Measurements from ENCODE around the gene CCDC38. TPM values are rescaled to one million over a fixed set of nuclear protein-coding genes. Genes with fewer than 3 reads are reported as not detected.

The CCDC38 gene
- total and polyA plus RNA-seq, 9 donors, result 0.22 to 0.37 (median 0.25) TPM; not detected in 6

DNA sequence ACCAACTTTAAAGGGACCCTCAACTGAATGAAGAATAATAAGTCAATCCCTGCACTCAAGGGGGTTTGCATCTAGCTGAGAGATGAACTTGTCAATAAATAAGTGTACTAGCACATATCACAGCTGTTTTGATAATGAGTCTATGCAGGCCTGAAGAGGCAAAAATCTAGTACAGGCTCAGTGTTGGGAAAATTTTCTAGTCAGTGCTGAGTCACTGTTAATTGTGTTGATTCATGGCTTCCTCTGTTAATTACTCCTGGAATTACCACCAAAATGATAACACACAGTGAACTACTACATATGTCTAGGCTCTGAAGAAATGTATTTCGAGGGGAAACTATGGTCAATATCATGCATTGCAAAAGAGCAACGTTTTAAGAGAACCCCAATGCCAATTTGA lies 64.8 kb downstream of the CCDC38 start:
- H3K36me3 ChIP-seq, result no peaks in the 10 kb centered on the region
- H3K27me3 ChIP-seq, result no peaks in the 10 kb centered on the region
- H3K4me3 ChIP-seq, result no peak overlapping the region
- H3K9me3 ChIP-seq, result no peaks in the 10 kb centered on the region
- intact Hi-C loops (cut with DNase I), result no loop called here
- no peak overlapping the region for H3K27ac ChIP-seq
- WGBS, 3 donors, result 80 to 86% (median 82%) methylated on average over 2 of the region's 2 CpGs
- TF ChIP-seq, protein P1, sequence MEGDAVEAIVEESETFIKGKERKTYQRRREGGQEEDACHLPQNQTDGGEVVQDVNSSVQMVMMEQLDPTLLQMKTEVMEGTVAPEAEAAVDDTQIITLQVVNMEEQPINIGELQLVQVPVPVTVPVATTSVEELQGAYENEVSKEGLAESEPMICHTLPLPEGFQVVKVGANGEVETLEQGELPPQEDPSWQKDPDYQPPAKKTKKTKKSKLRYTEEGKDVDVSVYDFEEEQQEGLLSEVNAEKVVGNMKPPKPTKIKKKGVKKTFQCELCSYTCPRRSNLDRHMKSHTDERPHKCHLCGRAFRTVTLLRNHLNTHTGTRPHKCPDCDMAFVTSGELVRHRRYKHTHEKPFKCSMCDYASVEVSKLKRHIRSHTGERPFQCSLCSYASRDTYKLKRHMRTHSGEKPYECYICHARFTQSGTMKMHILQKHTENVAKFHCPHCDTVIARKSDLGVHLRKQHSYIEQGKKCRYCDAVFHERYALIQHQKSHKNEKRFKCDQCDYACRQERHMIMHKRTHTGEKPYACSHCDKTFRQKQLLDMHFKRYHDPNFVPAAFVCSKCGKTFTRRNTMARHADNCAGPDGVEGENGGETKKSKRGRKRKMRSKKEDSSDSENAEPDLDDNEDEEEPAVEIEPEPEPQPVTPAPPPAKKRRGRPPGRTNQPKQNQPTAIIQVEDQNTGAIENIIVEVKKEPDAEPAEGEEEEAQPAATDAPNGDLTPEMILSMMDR (IDR thresholded peaks at IDR 0.05), result no peak
- TF ChIP-seq EP300 (IDR thresholded peaks at IDR 0.05), result no peak
- TF ChIP-seq POLR2A (IDR thresholded peaks at IDR 0.05), result no peak
- no peak for DNase-seq
- no peaks in the 10 kb centered on the region for H3K4me1 ChIP-seq (ENCODE audit: insufficient read depth)

DNA sequence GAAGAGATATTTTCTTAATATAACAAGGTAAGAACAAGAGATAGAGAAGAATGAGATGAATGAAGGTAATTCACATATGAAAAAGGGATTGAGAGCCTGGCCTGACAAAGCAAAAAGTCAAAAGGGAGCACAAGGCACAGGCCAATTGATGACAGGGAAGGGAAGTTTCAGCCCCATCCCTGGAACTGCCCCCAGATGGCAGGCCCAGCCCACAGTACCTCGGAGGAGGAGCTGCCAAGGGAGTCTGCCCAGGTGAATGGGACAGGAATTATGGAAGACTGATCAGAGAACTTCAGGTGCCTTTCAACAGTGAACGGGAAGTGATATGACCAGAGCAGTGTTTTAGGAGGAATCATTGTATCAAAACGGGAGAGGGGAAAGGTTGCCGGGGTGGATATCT lies 68.0 kb downstream of the CCDC38 start:
- no peaks in the 10 kb centered on the region for H3K36me3 ChIP-seq
- no peaks in the 10 kb centered on the region for H3K4me1 ChIP-seq (ENCODE audit: insufficient read depth)
- no peak for DNase-seq
- no peak overlapping the region for H3K4me3 ChIP-seq
- no peaks in the 10 kb centered on the region for H3K9me3 ChIP-seq
- intact Hi-C loops (cut with DNase I), result no loop called here
- no peak overlapping the region for H3K27ac ChIP-seq
- 77 to 85% (median 78%) methylated on average over 4 of the region's 4 CpGs for WGBS, 3 donors
- TF ChIP-seq POLR2A (IDR thresholded peaks at IDR 0.05) (no peak), EP300 (IDR thresholded peaks at IDR 0.05) (no peak)
- TF ChIP-seq, protein P1 (IDR thresholded peaks at IDR 0.05), result no peak
- H3K27me3 ChIP-seq, result no peaks in the 10 kb centered on the region

GRCh38 chr12:95870897-95871296 lies 71.5 kb downstream of the CCDC38 start:
- Histone ChIP-seq H3K27ac (no peak overlapping the region), H3K36me3 (no peaks in the 10 kb centered on the region), H3K27me3 (no peaks in the 10 kb centered on the region), H3K4me1 (ENCODE audit: insufficient read depth) (no peaks in the 10 kb centered on the region), H3K4me3 (no peak overlapping the region), H3K9me3 (no peaks in the 10 kb centered on the region)
- WGBS, 3 donors, result 82 to 91% (median 90%) methylated on average over 4 of the region's 4 CpGs
- DNase-seq, result no peak
- intact Hi-C loops (cut with DNase I), result no loop called here
- TF ChIP-seq, protein P1 (IDR thresholded peaks at IDR 0.05), result no peak
- TF ChIP-seq EP300 (IDR thresholded peaks at IDR 0.05), result no peak
- TF ChIP-seq POLR2A (IDR thresholded peaks at IDR 0.05), result no peak

DNA sequence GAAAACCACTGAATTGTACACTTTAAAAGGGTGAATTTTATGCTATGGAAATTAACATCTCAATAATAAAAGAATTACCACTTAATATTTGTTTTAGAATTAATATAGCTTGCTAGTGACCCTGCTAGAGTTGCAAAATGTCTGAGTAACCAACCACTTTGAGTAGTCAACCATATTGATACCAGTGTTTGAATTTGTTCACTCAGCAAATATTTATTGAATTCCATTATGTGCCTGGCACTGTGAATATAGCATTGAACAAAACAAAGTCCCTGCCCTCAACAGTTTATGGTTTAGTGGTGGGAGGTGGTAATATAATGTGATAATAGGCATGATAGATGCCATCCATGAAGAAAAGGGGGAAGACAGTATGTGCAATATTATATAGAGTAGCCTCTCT lies 79.1 kb downstream of the CCDC38 start:
- Histone ChIP-seq H3K36me3 (no peaks in the 10 kb centered on the region), H3K27me3 (no peaks in the 10 kb centered on the region), H3K4me1 (ENCODE audit: insufficient read depth) (peaks cover 10% of the 10 kb centered on the region), H3K27ac (no peak overlapping the region), H3K4me3 (no peak overlapping the region), H3K9me3 (no peaks in the 10 kb centered on the region)
- TF ChIP-seq, protein P1 (IDR thresholded peaks at IDR 0.05), result no peak
- no peak for TF ChIP-seq EP300 (IDR thresholded peaks at IDR 0.05)
- no peak for TF ChIP-seq POLR2A (IDR thresholded peaks at IDR 0.05)
- no peak for DNase-seq
- intact Hi-C loops (cut with DNase I), result no loop called here

DNA sequence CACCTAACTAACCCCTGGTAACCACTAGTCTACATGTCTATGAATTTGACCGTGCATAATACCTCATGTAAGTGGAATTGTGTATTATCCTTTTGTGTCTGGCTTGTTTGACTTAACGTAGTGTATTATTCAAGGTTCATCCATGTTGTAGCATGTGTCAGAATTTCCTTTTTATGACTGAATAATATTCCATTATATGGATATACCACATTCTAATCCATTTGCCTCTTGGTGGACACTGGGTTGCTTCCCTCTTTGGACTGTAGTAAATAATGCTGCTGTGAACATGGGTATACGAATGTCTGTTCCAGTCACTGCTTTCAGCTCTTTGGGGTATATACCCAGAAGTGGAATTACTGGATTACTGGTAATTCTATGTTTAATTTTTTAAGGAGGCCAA lies 80.4 kb downstream of the CCDC38 start:
- H3K27ac ChIP-seq, result no peak overlapping the region
- no peaks in the 10 kb centered on the region for H3K36me3 ChIP-seq
- no peaks in the 10 kb centered on the region for H3K27me3 ChIP-seq
- no peak for DNase-seq
- TF ChIP-seq POLR2A (IDR thresholded peaks at IDR 0.05) (no peak), EP300 (IDR thresholded peaks at IDR 0.05) (no peak)
- TF ChIP-seq, protein P1 (IDR thresholded peaks at IDR 0.05), result no peak
- 95 to 98% (median 98%) methylated on average over 3 of the region's 3 CpGs for WGBS, 3 donors
- intact Hi-C loops (cut with DNase I), result no loop called here
- H3K9me3 ChIP-seq, result no peaks in the 10 kb centered on the region
- H3K4me1 ChIP-seq (ENCODE audit: insufficient read depth), result peaks cover 10% of the 10 kb centered on the region
- H3K4me3 ChIP-seq, result no peak overlapping the region

All from ovary (tissue), 9 donors.